Non-pigmented ciliary epithelial cell (primary cell): ENCODE data around the gene MYL3.

Experiments used
- DNase-seq: peaks from one replicate; pipeline ENCODE4 v3.0.0-alpha.2; 2010; ENCODE audit warnings: low read depth

Gene MYL3

DNA sequence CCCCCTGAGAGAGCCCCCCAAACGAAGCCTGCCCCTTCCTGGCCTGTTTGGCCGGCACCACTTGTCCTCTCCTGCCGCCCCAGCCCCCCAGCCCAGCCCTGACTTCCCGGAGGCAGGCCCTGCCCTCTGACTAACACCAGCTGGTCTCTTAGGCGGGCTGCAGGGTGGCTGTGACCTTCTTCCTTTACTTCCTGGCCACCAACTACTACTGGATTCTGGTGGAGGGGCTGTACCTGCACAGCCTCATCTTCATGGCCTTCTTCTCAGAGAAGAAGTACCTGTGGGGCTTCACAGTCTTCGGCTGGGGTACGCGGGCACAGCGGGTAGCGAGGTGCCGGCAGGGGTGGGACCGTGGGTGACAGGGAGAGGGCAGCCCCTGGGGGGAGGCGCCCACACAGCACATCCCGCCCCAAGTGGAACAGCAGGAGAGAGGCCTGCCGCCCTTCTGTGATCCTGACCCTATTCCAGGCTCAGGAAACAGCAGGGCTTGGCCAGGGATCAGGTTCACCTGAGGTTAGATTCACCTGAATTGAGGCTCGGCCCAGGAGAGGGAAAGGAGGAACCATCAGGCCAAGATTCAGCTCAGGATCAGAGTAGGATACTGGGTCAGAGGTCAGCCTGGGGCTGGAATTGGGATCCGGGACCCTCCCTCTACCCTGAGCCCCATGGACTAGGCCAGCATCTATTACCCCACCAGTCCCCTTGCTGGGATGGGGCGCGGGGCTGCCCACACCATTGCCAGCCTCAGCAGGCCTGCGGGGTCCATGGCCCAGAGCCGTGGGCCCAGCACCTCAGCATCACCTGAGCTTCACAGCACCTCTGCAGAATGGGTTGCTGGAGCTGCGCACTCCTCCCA is 36.1 kb upstream of the MYL3 start:
- DNase-seq: no peak

DNA sequence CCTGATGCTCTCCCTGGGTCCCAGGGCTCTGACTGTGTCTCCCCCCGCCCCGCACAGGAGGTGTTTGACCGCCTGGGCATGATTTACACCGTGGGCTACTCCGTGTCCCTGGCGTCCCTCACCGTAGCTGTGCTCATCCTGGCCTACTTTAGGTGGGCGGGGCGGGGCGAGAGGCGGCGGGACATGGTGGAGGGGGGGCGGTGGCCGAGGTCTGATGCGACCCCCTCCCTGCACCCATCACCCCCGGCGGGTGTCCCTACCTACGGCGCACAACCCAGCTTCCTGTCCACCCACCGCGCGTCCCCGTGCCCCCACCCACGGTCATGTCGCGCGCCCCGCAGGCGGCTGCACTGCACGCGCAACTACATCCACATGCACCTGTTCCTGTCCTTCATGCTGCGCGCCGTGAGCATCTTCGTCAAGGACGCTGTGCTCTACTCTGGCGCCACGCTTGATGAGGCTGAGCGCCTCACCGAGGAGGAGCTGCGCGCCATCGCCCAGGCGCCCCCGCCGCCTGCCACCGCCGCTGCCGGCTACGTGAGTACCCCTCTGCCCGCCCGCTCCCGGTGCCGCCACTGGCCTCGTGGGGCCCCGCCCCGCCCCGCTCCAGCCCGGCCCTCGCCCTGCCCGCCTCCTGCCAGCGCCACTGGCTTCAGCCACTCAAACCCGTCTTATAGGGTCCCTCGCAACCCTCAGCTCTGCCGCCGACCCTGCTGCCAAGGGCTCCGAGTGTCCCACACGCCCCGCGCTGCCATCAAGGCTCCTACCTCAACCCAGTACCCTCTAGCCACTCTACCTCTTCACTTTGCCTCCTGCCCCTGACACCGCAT is 35.3 kb upstream of the MYL3 start:
- DNase-seq: no peak

DNA sequence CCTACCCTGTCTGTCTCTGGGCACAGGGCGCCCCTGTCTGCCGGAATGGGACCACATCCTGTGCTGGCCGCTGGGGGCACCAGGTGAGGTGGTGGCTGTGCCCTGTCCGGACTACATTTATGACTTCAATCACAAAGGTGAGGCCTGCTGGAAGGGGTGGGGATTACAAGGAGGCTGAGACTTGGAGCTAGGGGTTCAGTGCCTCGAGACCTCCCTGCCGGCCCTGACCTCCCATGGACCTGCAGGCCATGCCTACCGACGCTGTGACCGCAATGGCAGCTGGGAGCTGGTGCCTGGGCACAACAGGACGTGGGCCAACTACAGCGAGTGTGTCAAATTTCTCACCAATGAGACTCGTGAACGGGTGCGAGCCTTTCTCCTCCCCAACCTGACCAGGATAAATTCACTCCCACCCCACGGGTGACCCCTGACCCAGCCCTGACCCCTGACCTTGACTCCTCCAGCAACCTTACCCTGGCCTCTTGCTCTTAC is 34.6 kb upstream of the MYL3 start:
- DNase-seq: no peak

DNA sequence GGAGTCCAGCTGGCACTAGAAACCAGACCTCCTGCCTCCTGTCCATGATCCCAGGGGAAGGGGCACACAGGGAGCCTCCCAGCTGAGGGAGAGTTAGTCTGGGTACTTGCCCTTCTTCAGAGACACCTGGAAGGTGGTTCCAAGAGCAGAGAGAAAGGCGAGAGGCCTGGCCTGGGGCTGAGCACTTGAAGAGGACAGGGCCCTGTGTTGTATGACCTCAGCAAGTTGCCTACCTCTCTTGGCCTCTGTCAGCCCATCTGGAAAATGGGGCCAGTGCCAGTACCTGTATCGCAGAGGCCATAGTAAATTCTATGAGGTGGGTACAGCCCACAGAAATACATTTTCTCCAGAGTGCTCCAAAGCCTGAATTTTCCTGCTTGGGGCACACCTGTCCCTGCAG is 33.8 kb upstream of the MYL3 start:
- DNase-seq: no peak

DNA sequence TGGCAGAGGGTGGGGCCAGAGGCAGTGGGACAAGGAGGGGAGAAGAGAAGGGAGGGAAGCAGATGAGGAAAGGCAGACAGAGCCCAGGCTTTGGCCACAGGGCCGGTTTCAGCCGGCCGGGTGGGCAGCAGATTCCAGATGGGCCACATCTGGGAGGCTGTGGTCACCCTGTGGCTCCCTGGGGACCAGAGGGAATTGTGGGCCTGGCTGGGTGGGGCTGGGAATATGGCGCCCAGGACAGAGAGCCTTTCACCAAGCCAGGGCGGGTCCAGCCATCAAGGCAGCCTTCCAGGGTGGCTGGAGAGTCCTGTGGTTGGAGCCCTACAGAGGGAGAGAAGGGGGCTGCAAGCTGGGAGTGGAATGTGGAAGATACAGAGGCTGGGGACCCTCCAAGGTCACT is 33.1 kb upstream of the MYL3 start:
- no peak for DNase-seq

DNA sequence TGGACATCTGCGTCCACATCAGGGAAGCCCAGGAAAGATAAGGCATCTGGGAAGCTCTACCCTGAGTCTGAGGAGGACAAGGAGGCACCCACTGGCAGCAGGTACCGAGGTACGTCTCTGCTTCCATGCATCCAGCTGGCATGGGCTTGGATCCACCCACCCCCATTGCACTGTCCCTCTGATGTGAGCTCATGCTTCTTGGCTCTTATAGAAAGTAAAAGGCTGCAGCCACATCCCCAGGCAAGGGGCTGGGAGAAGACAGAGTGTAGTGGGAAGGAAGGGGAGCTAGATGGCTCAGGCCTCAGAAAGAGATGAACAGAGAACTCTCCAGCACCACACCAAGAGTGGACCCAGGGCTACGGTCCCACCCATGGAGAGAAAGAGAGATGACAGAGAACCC is 32.5 kb upstream of the MYL3 start:
- DNase-seq: no peak

DNA sequence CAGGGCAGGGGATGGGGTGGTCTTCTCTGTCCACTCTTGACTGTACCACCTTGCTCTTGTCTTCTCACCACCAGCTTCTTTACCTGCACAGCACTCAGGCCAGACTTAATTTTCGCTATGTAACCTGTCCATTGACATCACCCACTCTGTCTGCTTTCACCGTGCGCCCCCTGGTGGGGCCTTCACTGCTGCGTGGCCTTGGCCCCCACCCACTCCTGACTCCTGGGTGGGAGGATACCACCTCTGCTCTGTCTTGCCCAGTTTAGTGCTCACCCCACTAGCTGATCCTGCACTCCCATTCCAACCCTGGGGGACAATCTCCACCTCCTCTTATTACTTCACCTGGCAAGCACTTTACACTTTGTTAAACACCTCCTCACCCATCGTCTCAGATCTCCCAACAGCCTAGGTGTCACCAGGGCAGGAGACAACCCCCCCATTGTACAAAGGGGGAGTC is 32.0 kb upstream of the MYL3 start:
- DNase-seq: no peak

DNA sequence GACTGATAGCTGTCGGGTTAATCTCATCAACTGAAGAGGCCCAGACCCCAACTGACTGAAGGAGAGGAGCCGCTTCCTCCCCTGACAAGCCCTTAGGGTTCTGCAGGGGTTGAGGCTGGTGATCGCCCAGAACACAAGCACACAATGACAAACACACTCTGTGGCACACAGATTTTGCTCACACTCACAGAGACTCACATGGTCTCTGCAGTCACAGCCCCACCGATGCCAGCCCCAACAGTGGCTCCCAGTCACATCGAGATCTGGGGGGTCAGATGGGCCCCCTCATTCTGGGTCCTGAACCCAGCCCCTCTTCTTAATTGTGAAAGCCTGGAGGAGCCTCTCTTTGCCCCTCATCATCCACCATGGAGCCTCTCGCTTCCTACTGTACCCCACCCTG is 31.0 kb upstream of the MYL3 start:
- DNase-seq: no peak

DNA sequence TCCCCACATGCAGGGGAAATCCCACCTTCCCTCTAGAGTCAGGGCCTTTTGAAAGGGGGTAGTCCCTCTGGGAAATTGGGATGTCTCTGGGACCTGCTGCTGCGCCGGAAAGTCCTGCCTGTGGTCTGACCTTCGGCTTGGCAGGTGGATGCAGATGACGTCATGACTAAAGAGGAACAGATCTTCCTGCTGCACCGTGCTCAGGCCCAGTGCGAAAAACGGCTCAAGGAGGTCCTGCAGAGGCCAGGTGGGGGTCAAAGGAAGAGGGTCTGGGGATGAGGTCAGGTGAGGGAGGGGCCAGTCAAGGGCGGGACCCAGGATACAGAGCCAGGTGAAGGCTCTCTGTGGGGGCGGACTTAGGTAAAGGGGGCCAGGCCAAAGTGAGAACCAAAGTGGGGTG is 30.5 kb upstream of the MYL3 start:
- no peak for DNase-seq

DNA sequence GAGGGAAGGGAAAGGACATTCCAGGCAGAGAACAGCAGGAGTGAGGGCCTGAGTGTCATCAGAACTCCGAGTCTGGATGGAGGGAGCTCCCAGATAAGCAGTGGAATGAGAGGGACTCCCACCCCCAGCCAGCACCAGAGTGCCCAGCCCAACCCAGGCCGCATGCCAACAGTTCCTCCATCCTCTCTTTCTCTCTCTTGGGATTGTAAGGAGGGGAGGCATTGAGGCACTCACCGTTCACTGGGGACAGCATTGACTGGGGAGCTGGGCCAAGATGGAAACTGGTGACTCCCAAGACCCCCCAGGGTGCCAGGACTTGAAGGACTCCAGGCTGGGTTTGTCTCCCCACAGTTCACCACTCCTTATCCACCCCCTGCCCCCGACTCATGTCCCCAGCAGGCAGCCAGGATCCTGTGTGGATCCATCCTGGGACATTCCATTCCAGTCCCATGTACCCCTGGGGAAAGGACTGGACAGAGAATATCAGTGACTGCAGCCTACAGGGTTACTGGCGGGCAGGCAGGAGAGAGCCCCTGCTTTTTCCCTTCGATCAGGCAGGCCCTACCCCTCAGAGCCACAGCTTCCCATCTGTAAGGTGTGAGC is 30.0 kb upstream of the MYL3 start:
- no peak for DNase-seq

DNA sequence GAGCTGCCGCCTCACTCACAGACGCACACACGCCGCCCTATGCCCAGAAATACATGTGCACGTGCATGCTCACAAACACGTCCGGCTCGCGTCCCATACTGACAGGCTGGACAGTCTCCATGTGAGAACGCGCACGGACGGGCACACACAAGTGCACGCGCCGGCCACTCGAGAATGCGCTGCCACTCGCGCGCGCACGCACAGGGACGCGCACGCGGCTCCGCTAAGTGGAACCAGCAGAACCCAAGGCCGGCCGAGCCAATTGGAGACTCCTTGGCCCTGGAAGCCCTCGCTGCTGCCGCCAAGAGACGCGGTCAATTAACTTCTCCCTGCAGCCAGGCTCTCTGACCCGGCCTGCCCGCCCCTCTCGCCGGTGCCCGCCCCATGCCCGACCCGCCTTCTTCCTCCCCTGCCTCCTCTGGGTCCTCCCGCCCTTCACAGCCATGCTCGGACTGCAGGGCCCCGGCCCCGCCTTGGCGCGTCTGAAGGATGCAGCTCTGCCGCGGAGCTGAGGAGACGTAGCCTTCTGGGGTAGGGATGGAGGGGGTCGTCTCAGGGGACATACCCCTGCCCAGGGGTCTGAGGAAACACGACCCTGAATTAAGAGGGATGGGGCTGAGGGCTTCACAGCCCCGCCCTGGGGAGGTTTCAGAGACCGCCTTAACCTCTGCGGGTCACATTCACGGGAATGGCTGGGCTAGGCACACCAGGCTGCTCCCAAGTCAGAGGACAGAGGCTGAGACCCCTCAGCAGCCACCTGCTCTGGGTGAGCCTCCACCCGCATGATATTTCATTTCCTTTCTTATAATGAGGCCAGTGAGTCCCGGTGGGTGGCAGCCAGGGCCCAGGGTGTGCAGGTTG is 29.3 kb upstream of the MYL3 start:
- no peak for DNase-seq

DNA sequence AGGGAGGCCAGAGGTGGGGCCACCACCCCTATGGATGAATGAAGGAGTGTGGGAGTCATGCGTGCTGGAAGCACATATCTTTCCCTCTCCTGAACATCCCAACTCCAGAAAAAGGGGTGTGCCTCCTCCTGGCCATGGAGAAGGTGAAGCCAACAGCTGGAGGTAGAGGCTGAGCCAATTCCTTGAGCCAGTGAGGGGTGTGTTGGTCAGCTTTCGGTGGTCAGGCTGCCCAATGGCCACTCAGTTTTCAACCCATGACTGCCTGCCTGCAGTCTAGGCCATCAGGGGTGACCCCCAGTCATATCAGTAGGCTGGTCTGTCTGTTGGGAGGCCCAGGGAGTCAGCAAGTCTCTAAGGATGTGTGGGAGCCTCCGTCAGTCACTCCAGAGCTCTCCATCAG is 27.9 kb upstream of the MYL3 start:
- no peak for DNase-seq

DNA sequence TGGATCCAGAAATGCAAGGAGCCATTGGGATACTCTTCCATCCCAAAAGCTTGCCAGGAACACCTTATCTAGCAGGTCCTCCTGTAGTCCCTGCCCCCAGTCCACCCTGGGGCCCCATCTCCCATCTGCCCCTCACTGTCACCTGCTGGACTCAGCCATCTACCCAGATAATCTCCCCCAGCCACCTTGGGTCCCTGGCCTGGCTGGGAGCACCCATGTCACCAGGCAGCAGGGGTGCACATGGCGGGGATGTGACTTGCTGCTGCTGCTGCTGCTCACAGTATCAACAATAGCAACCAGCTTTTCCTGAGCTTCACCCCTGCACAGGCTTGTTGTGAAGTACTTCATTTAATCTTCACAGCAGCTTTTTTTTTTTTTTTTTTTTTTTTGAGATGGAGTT is 26.9 kb upstream of the MYL3 start:
- DNase-seq: no peak

DNA sequence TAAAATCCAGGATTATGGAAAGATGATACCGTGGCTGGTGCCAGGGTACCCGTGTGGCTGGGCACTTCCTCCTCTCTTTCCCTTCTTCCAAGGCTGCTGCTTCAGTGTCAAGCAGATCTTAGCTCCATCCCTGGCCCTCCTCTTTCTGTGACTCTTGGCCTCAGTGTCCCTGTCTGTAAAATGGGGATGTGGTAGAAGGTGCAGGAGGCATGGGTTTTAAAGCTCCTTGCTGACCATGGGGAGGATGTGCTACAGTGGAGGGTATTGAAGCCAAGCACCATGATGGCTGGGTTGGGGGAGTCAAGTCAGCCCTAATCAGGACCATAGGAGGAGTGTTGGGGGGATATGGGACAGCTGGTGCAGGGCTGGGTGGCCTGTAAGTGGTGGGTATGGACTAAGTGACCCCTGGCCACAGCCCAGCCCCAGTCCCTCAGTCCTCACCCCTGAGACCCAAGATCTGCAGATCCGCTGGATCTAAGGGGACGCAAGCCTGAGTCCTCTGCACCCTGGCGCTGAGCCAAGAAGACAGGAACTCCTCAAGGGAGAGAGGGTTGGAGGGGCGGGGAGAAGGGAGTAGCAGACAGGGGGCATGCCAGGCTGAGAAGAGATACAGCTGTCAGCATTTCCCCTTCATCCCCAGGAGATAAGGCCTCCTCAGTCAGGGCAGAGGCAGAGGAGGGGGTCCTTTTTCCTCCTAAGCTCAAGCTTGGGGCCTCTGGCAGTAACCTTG is 26.3 kb upstream of the MYL3 start:
- no peak for DNase-seq

DNA sequence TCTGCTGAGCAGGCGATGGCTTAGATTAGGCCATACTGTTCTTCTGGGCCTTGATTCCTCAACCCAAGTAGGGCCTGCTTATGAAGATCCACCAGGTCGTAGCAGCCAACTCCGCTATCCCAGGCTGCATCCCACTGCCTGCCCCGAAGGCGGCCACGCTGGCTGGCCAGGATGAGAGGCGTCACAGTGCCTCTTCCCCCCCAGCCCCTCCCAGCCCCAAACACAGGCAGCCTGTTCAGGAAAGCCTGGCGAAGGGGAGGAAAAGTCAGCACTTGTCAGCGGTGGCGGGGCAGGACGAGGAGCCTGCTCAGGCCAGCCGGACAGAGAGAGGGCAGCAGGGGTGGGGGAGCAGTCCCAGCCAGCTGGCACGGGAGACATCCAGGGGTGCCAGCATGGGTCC is 25.5 kb upstream of the MYL3 start:
- no peak for DNase-seq

DNA sequence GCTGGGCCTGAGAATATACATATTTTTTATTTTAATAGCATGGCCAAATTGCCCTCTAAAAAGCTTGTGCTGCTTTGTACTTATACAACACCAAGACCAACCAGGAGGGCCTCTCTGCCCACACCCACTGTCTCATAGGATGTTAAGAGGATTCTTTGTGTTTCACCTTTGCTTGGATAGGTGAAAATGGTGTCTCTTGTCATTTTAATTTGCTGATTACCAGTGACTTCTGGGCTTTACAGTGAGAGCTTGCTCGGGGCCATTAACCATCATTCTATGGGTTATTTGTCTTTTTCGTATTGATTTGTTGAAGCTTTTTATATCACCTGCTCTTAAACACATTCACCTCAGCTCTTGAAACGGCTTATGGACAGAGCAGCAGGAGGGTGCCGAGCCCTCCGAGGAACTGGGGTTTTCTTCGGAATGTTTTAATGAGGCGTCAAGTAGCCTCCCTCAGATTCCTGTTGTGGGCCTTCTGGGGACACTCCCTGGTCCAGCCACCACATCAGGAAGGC is 24.8 kb upstream of the MYL3 start:
- no peak for DNase-seq

DNA sequence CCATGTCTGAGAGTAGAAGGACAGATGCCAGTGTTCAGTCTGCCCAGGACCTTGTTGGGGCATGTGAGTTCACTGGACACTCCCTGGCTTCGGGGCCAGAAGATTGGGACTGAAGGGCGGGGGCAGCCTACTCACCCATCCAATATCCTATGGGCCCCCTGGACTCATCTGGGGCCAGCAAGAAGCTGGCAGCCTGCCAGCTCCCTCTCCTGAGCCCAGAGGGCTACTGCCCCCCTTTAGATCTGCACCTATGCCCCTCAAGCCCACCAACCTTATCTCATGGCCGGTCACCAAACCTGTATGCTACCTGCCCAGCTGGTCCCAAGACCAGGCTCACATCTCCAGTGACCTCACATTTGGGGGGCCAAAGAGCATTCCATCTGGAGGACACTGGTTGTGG is 22.4 kb upstream of the MYL3 start:
- DNase-seq: no peak

DNA sequence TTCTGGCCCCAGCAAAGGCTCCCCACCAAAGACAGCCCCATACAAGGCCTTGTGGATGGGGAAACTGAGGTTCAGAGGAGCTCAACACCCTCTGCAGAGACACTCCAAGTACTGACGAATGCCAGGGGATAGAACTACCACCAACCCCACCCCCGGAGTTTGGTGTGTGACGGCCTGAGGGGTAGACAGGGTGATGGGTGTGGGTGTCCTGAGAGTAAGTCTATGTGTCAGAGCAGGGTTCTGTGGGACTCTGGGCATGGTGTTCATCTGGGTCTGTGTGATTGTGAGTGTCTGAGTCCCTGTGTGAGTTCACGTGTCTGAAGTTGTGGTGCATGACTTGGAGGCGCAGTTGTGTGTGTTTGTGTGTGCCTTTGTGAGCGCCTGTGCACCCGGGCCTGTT is 21.7 kb upstream of the MYL3 start:
- no peak for DNase-seq

DNA sequence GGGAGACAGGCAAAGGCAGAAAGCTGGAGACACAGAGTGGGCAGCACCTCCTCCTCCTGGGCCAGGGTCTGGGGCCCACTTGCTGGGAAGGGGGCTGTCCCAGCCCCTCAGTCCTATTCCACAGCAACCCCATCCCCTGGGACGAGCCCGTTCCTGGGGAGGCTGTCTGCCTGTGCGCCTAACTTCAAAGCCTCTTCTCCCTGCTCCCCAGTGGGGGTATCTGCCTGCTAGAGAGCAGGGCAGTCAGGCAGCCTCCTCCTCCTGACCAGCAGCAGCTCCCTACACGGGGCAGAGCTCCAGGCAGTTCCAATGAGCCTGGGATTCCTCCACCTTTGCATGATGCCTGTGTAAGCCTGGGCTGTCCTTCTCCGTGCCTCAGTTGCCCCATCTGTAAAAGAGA is 21.2 kb upstream of the MYL3 start:
- DNase-seq: no peak

DNA sequence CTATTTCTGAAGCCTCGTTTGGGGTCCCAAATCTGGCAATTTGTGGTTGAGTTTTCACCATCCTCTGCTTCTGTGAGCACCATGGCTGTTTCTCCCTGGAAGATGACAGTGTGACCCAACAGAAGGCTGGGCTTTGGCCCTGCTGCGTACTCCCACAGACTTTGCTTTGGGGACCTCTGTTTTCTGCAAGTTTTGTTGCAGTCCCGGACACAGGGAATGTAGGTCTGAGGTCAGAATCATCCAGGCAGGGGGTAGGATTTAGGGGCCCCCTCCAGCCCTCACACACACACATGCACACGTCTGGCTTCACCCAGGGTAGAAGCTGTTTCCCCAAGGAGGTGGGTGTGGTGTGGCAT is 20.6 kb upstream of the MYL3 start:
- DNase-seq: no peak
